Caco-2 (cell line): Measurements from ENCODE around the gene NEDD4. TPM values are rescaled to one million over a fixed set of nuclear protein-coding genes. Genes with fewer than 3 reads are reported as not detected.
"Not testable (repeated sequence)": the region's sequence is repeated elsewhere in the genome, so short reads cannot be mapped to it uniquely, and the experiment has no call there.

ENCODE experiments used
- BruUV-seq: library from RNA; stranded (reverse); fragments of 400-500 nt; replicated peaks from 2 replicates; lab custom pipeline; 2021; lab: Mats Ljungman, UMichigan
- CTCF ChIA-PET: fragments of 300-600 bp; sonication (Branson Sonifier 250); formaldehyde crosslinking; loops from one replicate; lab custom pipeline; 2022; ENCODE audit warnings: antibody characterized with exemption; lab: Charles Lee
- POLR2A ChIA-PET: fragments of 300-600 bp; sonication (Branson Sonifier 250); formaldehyde crosslinking; loops from one replicate; lab custom pipeline; 2022; ENCODE audit warnings: antibody characterized with exemption; lab: Charles Lee
- DNase-seq, 2 experiments: peaks; one replicate each; pipeline versions ENCODE4 v3.0.0 to v3.0.0-alpha.2; 2020 to 2022
- H3K27me3 ChIP-seq: replicated peaks from 2 replicates; pipeline ENCODE4 v1.6.0; 2011; ENCODE audit warnings: low read length; ENCODE audit not compliant: control insufficient read depth, insufficient read depth
- H3K36me3 ChIP-seq: 2 replicates; pipeline ENCODE4 v1.5.1; 2011; ENCODE audit warnings: low read length; ENCODE audit not compliant: control insufficient read depth, insufficient read depth
- H3K4me1 ChIP-seq: fragments of 250-450 bp; sonication (Bioruptor Pico); 2 replicates; pipeline ENCODE4 v1.5.1; 2020; ENCODE audit warnings: mild to moderate bottlenecking
- H3K4me3 ChIP-seq: 2 replicates; pipeline ENCODE4 v1.5.1; 2011; ENCODE audit warnings: low read depth, mild to moderate bottlenecking, control low read depth, low read length
- H3K9me3 ChIP-seq: fragments of 250-450 bp; sonication (Bioruptor Pico); 2 replicates; pipeline ENCODE4 v1.5.1; 2020; ENCODE audit warnings: mild to moderate bottlenecking, moderate library complexity
- H3K27ac Mint-ChIP-seq: one replicate; pipeline ENCODE4 v1.8.0; 2022; ENCODE audit warnings: mixed read lengths; ENCODE audit not compliant: unreplicated experiment
- H3K27me3 Mint-ChIP-seq: one replicate; pipeline ENCODE4 v1.8.0; 2022; ENCODE audit warnings: mixed read lengths; ENCODE audit not compliant: insufficient read depth, unreplicated experiment
- H3K36me3 Mint-ChIP-seq: one replicate; pipeline ENCODE4 v1.8.0; 2022; ENCODE audit warnings: mild to moderate bottlenecking, mixed read lengths; ENCODE audit not compliant: insufficient read depth, unreplicated experiment
- H3K4me1 Mint-ChIP-seq: one replicate; pipeline ENCODE4 v1.8.0; 2022; ENCODE audit warnings: low read depth, mixed read lengths; ENCODE audit not compliant: unreplicated experiment
- H3K4me3 Mint-ChIP-seq: one replicate; pipeline ENCODE4 v1.8.0; 2022; ENCODE audit warnings: mild to moderate bottlenecking, moderate library complexity, mixed read lengths; ENCODE audit not compliant: unreplicated experiment
- H3K9me3 Mint-ChIP-seq: one replicate; pipeline ENCODE4 v1.8.0; 2022; ENCODE audit warnings: mixed read lengths; ENCODE audit not compliant: unreplicated experiment
- intact Hi-C: fragments of 100-400 bp; cut with micrococcal nuclease; formaldehyde crosslinking; loops from one replicate; pipeline ENCODE4 v1.10.0; 2022; ENCODE audit not compliant: unreplicated experiment
- total RNA-seq: library from RNA; stranded (reverse); gene quantifications from 2 replicates; pipeline ENCODE4 v1.2.3, GENCODE V29; 2022
- TF ChIP-seq, protein P1 (sequence below), 2 experiments: fragments of 200-600 bp in 1 of 2; IDR thresholded peaks; 1 replicate in 1 of 2; 2 replicates in 1 of 2; pipeline versions ENCODE4 v1.5.1 to v1.8.0; 2011 to 2022; ENCODE audit warnings: antibody characterized with exemption in 1 of 2, control low read depth in 1 of 2, inconsistent platforms in 1 of 2, low read depth in 1 of 2, low read length in 1 of 2, mild to moderate bottlenecking in 1 of 2, moderate library complexity in 1 of 2; ENCODE audit not compliant: insufficient read depth in 1 of 2, severe bottlenecking in 1 of 2, unreplicated experiment in 1 of 2

NEDD4 gene
- total RNA-seq, 1 experiment from 2014 or later: 33.9 TPM

GRCh38 chr15:56004281-56004680 lies 10.9 kb upstream of the NEDD4 start:
- H3K36me3 ChIP-seq, H3K36me3 Mint-ChIP-seq, H3K4me3 ChIP-seq, POLR2A ChIA-PET, DNase-seq, H3K27me3 Mint-ChIP-seq, H3K9me3 ChIP-seq, CTCF ChIA-PET, intact Hi-C loops, H3K27ac Mint-ChIP-seq, H3K4me1 ChIP-seq, H3K27me3 ChIP-seq, H3K4me3 Mint-ChIP-seq, H3K4me1 Mint-ChIP-seq, BruUV-seq, H3K9me3 Mint-ChIP-seq: not testable (repeated sequence)

- H3K4me1 ChIP-seq, H3K4me1 Mint-ChIP-seq, POLR2A ChIA-PET, H3K4me3 Mint-ChIP-seq, H3K36me3 ChIP-seq, H3K27ac Mint-ChIP-seq, H3K36me3 Mint-ChIP-seq, H3K27me3 Mint-ChIP-seq, intact Hi-C loops, H3K9me3 ChIP-seq, CTCF ChIA-PET, H3K27me3 ChIP-seq, DNase-seq, H3K4me3 ChIP-seq, BruUV-seq, H3K9me3 Mint-ChIP-seq: not testable (repeated sequence)
Measured at GRCh38 chr15:56003777-56004176, 10.4 kb upstream of the NEDD4 start.

DNA sequence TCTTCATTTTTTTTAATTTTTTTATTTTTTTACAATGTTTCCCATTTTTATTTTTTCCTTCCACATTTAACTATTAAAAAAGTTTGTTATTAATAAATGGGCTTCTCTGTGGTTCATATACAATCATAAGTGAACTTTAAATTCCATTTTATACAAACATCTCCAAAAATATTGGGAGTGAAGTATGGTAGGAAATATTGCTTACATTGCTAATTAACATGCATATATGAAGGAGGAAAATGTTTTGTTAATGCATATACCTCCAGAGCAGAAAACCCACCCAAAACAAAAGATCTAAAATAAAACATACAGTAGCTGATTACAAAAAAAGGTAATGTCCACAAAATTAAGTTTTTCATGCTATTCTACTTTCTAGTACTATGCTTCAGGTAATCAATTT lies 9.9 kb upstream of the NEDD4 start:
- DNase-seq, H3K4me1 Mint-ChIP-seq, H3K9me3 ChIP-seq, H3K4me3 Mint-ChIP-seq, H3K36me3 ChIP-seq, H3K27me3 ChIP-seq, BruUV-seq, H3K27ac Mint-ChIP-seq, POLR2A ChIA-PET, H3K4me1 ChIP-seq, CTCF ChIA-PET, H3K27me3 Mint-ChIP-seq, intact Hi-C loops, H3K4me3 ChIP-seq, H3K36me3 Mint-ChIP-seq, H3K9me3 Mint-ChIP-seq: not testable (repeated sequence)

- Histone ChIP-seq H3K27me3 (no peaks in the 10 kb centered on the region), H3K9me3 (no peaks in the 10 kb centered on the region), H3K36me3 (no peaks in the 10 kb centered on the region), H3K4me1 (no peaks in the 10 kb centered on the region), H3K4me3 (no peak overlapping the region)
- H3K36me3 Mint-ChIP-seq: no peaks in the 10 kb centered on the region
- ChIA-PET CTCF (interaction anchor here (0.7 to 1.4 kb wide), 2 partner anchors 17 to 98 kb away, joined by 3 read pairs; no protein-coding TSS in a partner anchor), POLR2A (no interaction called here)
- TF ChIP-seq, protein P1, sequence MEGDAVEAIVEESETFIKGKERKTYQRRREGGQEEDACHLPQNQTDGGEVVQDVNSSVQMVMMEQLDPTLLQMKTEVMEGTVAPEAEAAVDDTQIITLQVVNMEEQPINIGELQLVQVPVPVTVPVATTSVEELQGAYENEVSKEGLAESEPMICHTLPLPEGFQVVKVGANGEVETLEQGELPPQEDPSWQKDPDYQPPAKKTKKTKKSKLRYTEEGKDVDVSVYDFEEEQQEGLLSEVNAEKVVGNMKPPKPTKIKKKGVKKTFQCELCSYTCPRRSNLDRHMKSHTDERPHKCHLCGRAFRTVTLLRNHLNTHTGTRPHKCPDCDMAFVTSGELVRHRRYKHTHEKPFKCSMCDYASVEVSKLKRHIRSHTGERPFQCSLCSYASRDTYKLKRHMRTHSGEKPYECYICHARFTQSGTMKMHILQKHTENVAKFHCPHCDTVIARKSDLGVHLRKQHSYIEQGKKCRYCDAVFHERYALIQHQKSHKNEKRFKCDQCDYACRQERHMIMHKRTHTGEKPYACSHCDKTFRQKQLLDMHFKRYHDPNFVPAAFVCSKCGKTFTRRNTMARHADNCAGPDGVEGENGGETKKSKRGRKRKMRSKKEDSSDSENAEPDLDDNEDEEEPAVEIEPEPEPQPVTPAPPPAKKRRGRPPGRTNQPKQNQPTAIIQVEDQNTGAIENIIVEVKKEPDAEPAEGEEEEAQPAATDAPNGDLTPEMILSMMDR (IDR thresholded peaks at IDR 0.05; ENCODE audit: insufficient read depth in 1 of 2, low read depth in 1 of 2, low read length in 1 of 2, severe bottlenecking in 1 of 2, unreplicated experiment in 1 of 2): no peak
- no peak for DNase-seq
- no TSS peak for BruUV-seq
- peaks cover 14% of the 10 kb centered on the region for H3K4me1 Mint-ChIP-seq
- intact Hi-C loops: no loop called here
- no peaks in the 10 kb centered on the region for H3K27me3 Mint-ChIP-seq
- no peak overlapping the region for H3K4me3 Mint-ChIP-seq
- no peaks in the 10 kb centered on the region for H3K9me3 Mint-ChIP-seq
- no peak overlapping the region for H3K27ac Mint-ChIP-seq
Measured at GRCh38 chr15:56001471-56002078, 8.2 kb upstream of the NEDD4 start.
